WTC11 (cell line): ENCODE results near the gene EFCAB5. TPM values are rescaled to one million over a fixed set of nuclear protein-coding genes. Genes with fewer than 3 reads are reported as not detected.
"Not testable (repeated sequence)": the region's sequence is repeated elsewhere in the genome, so short reads cannot be mapped to it uniquely, and the experiment has no call there.

ENCODE experiments used
- ATAC-seq: fragments of 200-7000 bp; cut with Tn5 transposase; 2 replicates; pipeline ENCODE4 v1.10.0; 2021; ENCODE audit warnings: mild to moderate bottlenecking, moderate library complexity
- CTCF ChIA-PET: fragments of 300-600 bp; sonication (Branson Sonifier 250); formaldehyde crosslinking; loops from one replicate; lab custom pipeline; 2021; ENCODE audit warnings: antibody characterized with exemption; lab: Charles Lee
- POLR2A ChIA-PET: fragments of 350-600 bp; sonication (Branson Sonifier 250); formaldehyde crosslinking; loops from one replicate; lab custom pipeline; 2021; ENCODE audit warnings: antibody characterized with exemption; lab: Charles Lee
- DNase-seq: peaks from one replicate; pipeline ENCODE4 v3.0.0; 2021; ENCODE audit warnings: low spot score
- H3K27ac Mint-ChIP-seq: 2 replicates; pipeline ENCODE4 v1.8.0; 2021; ENCODE audit warnings: mixed read lengths
- H3K27me3 Mint-ChIP-seq: 2 replicates; pipeline ENCODE4 v1.8.0; 2021; ENCODE audit warnings: low read depth, mild to moderate bottlenecking, moderate library complexity, mixed read lengths
- H3K36me3 Mint-ChIP-seq: 2 replicates; pipeline ENCODE4 v1.8.0; 2021; ENCODE audit warnings: mixed read lengths
- H3K4me1 Mint-ChIP-seq: 2 replicates; pipeline ENCODE4 v1.8.0; 2022; ENCODE audit warnings: mixed read lengths
- H3K4me3 Mint-ChIP-seq: 2 replicates; pipeline ENCODE4 v1.8.0; 2021; ENCODE audit warnings: mild to moderate bottlenecking, moderate library complexity, mixed read lengths
- H3K9me3 Mint-ChIP-seq: 2 replicates; pipeline ENCODE4 v1.8.0; 2021; ENCODE audit warnings: mixed read lengths
- ATF1 ChIP-seq: sonication (generic); formaldehyde crosslinking; IDR thresholded peaks from 2 replicates; pipeline ENCODE4 v1.8.1; 2023; ENCODE audit warnings: mild to moderate bottlenecking, moderate library complexity, missing genetic modification reagents
- ATF2 ChIP-seq: sonication (generic); formaldehyde crosslinking; IDR thresholded peaks from 2 replicates; pipeline ENCODE4 v1.8.1; 2022; ENCODE audit warnings: low read depth, missing genetic modification reagents, borderline replicate concordance
- CBFB ChIP-seq: sonication (generic); formaldehyde crosslinking; IDR thresholded peaks from 2 replicates; pipeline ENCODE4 v1.8.1; 2022; ENCODE audit warnings: mild to moderate bottlenecking, low read depth, missing genetic modification reagents
- E2F5 ChIP-seq: sonication (generic); formaldehyde crosslinking; IDR thresholded peaks from 2 replicates; pipeline ENCODE4 v1.8.1; 2022; ENCODE audit warnings: mild to moderate bottlenecking, moderate library complexity, missing genetic modification reagents
- FOXJ3 ChIP-seq: sonication (generic); formaldehyde crosslinking; IDR thresholded peaks from 2 replicates; pipeline ENCODE4 v1.9.0; 2021; ENCODE audit warnings: missing genetic modification reagents, mild to moderate bottlenecking, borderline replicate concordance
- FOXP4 ChIP-seq: sonication (generic); formaldehyde crosslinking; IDR thresholded peaks from 2 replicates; pipeline ENCODE4 v1.8.0; 2022; ENCODE audit warnings: mild to moderate bottlenecking, missing genetic modification reagents
- JAZF1 ChIP-seq: fragments of 250-450 bp; sonication (Bioruptor Pico); IDR thresholded peaks from 2 replicates; pipeline ENCODE4 v1.9.0; 2021; ENCODE audit warnings: moderate library complexity, mild to moderate bottlenecking, inconsistent platforms
- KAT7 ChIP-seq: sonication (generic); formaldehyde crosslinking; IDR thresholded peaks from 2 replicates; pipeline ENCODE4 v1.8.1; 2023; ENCODE audit warnings: missing genetic modification reagents, mild to moderate bottlenecking, borderline replicate concordance
- MLX ChIP-seq: sonication (generic); formaldehyde crosslinking; IDR thresholded peaks from 2 replicates; pipeline ENCODE4 v1.8.1; 2023; ENCODE audit warnings: mild to moderate bottlenecking, missing genetic modification reagents, moderate library complexity
- MXD4 ChIP-seq: fragments of 250-450 bp; sonication (Bioruptor Pico); IDR thresholded peaks from 2 replicates; pipeline ENCODE4 v1.8.0; 2021; ENCODE audit warnings: mild to moderate bottlenecking, moderate library complexity, borderline replicate concordance
- NFE2L1 ChIP-seq: sonication (generic); formaldehyde crosslinking; IDR thresholded peaks from 2 replicates; pipeline ENCODE4 v1.8.1; 2023; ENCODE audit warnings: missing genetic modification reagents
- NR1H2 ChIP-seq: sonication (generic); formaldehyde crosslinking; IDR thresholded peaks from 2 replicates; pipeline ENCODE4 v1.9.0; 2021; ENCODE audit warnings: mild to moderate bottlenecking, moderate library complexity, missing genetic modification reagents
- PRRX2 ChIP-seq: fragments of 250-450 bp; sonication (Bioruptor Pico); IDR thresholded peaks from 2 replicates; pipeline ENCODE4 v1.8.0; 2021; ENCODE audit warnings: mild to moderate bottlenecking
- SMAD4 ChIP-seq: sonication (generic); formaldehyde crosslinking; IDR thresholded peaks from 2 replicates; pipeline ENCODE4 v1.8.0; 2022; ENCODE audit warnings: mild to moderate bottlenecking, missing genetic modification reagents
- SOX15 ChIP-seq: fragments of 250-450 bp; sonication (Bioruptor Pico); IDR thresholded peaks from 2 replicates; pipeline ENCODE4 v1.9.0; 2021; ENCODE audit warnings: mild to moderate bottlenecking
- TEAD1 ChIP-seq: sonication (generic); formaldehyde crosslinking; IDR thresholded peaks from 2 replicates; pipeline ENCODE4 v1.8.0; 2022; ENCODE audit warnings: mild to moderate bottlenecking, missing genetic modification reagents
- USF2 ChIP-seq: sonication (generic); formaldehyde crosslinking; IDR thresholded peaks from 2 replicates; pipeline ENCODE4 v1.8.1; 2023; ENCODE audit warnings: mild to moderate bottlenecking, missing genetic modification reagents, moderate library complexity
- ZNF263 ChIP-seq: sonication (generic); formaldehyde crosslinking; IDR thresholded peaks from 2 replicates; pipeline ENCODE4 v1.8.1; 2022; ENCODE audit warnings: low read depth, mild to moderate bottlenecking, moderate library complexity, missing genetic modification reagents
- ZNF512 ChIP-seq: sonication (generic); formaldehyde crosslinking; IDR thresholded peaks from 2 replicates; pipeline ENCODE4 v1.8.1; 2022; ENCODE audit warnings: missing genetic modification reagents, borderline replicate concordance
- ZNF532 ChIP-seq: fragments of 250-450 bp; sonication (Bioruptor Pico); IDR thresholded peaks from 2 replicates; pipeline ENCODE4 v1.9.0; 2021; ENCODE audit warnings: mild to moderate bottlenecking, borderline replicate concordance
- total RNA-seq: library from RNA; stranded (reverse); gene quantifications from 3 replicates; pipeline ENCODE4 v1.2.3, GENCODE V29; 2021

The EFCAB5 gene
- total RNA-seq, 1 experiment from 2014 or later: 0.59 TPM

- ATAC-seq (no peak), DNase-seq (no peak)
- CTCF ChIA-PET: no interaction called here
- no peak overlapping the region for H3K27ac Mint-ChIP-seq
- no peaks in the 10 kb centered on the region for H3K36me3 Mint-ChIP-seq
- no peaks in the 10 kb centered on the region for H3K4me1 Mint-ChIP-seq
- TF ChIP-seq ZNF532: no peak
- TF ChIP-seq SMAD4 (CRISPR knock-in tag): no peak
- no peak for TF ChIP-seq FOXJ3 (CRISPR knock-in tag)
- no peak for TF ChIP-seq JAZF1 (CRISPR knock-in tag)
- TF ChIP-seq ATF1 (CRISPR knock-in tag): no peak
- no peak for TF ChIP-seq PRRX2 (CRISPR knock-in tag)
- TF ChIP-seq ATF2 (CRISPR knock-in tag): no peak
- TF ChIP-seq MXD4 (CRISPR knock-in tag): no peak
- no peak for TF ChIP-seq NR1H2 (CRISPR knock-in tag)
- no peak for TF ChIP-seq KAT7
- no peak for TF ChIP-seq NFE2L1
- no peak for TF ChIP-seq USF2 (CRISPR knock-in tag)
- no peak for TF ChIP-seq E2F5 (CRISPR knock-in tag)
- TF ChIP-seq FOXP4 (CRISPR knock-in tag): no peak
- TF ChIP-seq TEAD1: no peak
- no peak for TF ChIP-seq ZNF512 (CRISPR knock-in tag)
- no peak for TF ChIP-seq MLX (CRISPR knock-in tag)
- TF ChIP-seq ZNF263: no peak
- TF ChIP-seq CBFB (CRISPR knock-in tag): no peak
- no peak for TF ChIP-seq SOX15 (CRISPR knock-in tag)
- peaks cover 21% of the 10 kb centered on the region; the same call in 1 of the 2 replicates for H3K9me3 Mint-ChIP-seq
- H3K4me3 Mint-ChIP-seq: no peak overlapping the region
- no peaks in the 10 kb centered on the region for H3K27me3 Mint-ChIP-seq
- POLR2A ChIA-PET: no interaction called here
Measured at GRCh38 chr17:29892201-29892600, 49.2 kb upstream of the EFCAB5 start.

- POLR2A ChIA-PET, H3K27ac Mint-ChIP-seq, H3K27me3 Mint-ChIP-seq, H3K4me1 Mint-ChIP-seq, H3K4me3 Mint-ChIP-seq, H3K36me3 Mint-ChIP-seq, DNase-seq, ATAC-seq: not testable (repeated sequence)
- peaks cover 13% of the 10 kb centered on the region; the same call in 1 of the 2 replicates for H3K9me3 Mint-ChIP-seq
- CTCF ChIA-PET: interaction anchor here (1.0 kb wide), 1 partner anchor 33 kb away, joined by 3 read pairs; the partner anchor contains the start of gene SSH2
Measured at GRCh38 chr17:29897136-29897535, 44.3 kb upstream of the EFCAB5 start.
